HepG2 (cell line): ENCODE data around the gene CNP. TPM values are rescaled to one million over a fixed set of nuclear protein-coding genes. Genes with fewer than 3 reads are reported as not detected.

ENCODE experiments used
- AHR ChIP-seq: IDR thresholded peaks from 2 replicates; pipeline ENCODE4 v1.6.1; 2018; ENCODE audit warnings: missing genetic modification reagents, missing compliant biosample characterization
- DMAP1 ChIP-seq: IDR thresholded peaks from 2 replicates; pipeline ENCODE4 v1.6.1; 2016
- DPF2 ChIP-seq: sonication (generic); formaldehyde crosslinking; IDR thresholded peaks from 2 replicates; pipeline ENCODE4 v1.4.0; 2020; ENCODE audit warnings: mild to moderate bottlenecking, low read depth, missing genetic modification reagents, borderline replicate concordance
- FOXK1 ChIP-seq: sonication (generic); formaldehyde crosslinking; IDR thresholded peaks from 2 replicates; pipeline ENCODE4 v1.4.0; 2020; ENCODE audit warnings: low read depth, missing genetic modification reagents, borderline replicate concordance
- IRF2 ChIP-seq: IDR thresholded peaks from 2 replicates; pipeline ENCODE4 v1.6.1; 2018; ENCODE audit warnings: missing genetic modification reagents, missing compliant biosample characterization
- PAWR ChIP-seq: sonication (generic); formaldehyde crosslinking; IDR thresholded peaks from 2 replicates; pipeline ENCODE4 v1.4.0; 2020; ENCODE audit warnings: missing genetic modification reagents, mild to moderate bottlenecking, borderline replicate concordance
- PHB2 ChIP-seq: fragments of 450-650 bp; IDR thresholded peaks from 2 replicates; pipeline ENCODE4 v1.6.1; 2018; ENCODE audit not compliant: partially characterized antibody
- PHF8 ChIP-seq: sonication (generic); formaldehyde crosslinking; IDR thresholded peaks from 2 replicates; pipeline ENCODE4 v1.5.0; 2020; ENCODE audit warnings: missing genetic modification reagents
- SKI ChIP-seq: fragments of 450-650 bp; IDR thresholded peaks from one replicate; pipeline ENCODE4 v1.6.1; 2018; ENCODE audit warnings: mild to moderate bottlenecking; ENCODE audit not compliant: partially characterized antibody
- SMYD3 ChIP-seq: sonication (generic); formaldehyde crosslinking; IDR thresholded peaks from 2 replicates; pipeline ENCODE4 v1.8.1; 2023; ENCODE audit warnings: mild to moderate bottlenecking, missing genetic modification reagents
- SNAPC4 ChIP-seq: sonication (generic); formaldehyde crosslinking; IDR thresholded peaks from 2 replicates; pipeline ENCODE4 v1.4.0; 2020; ENCODE audit warnings: mild to moderate bottlenecking, missing genetic modification reagents
- SP2 ChIP-seq: sonication (generic); formaldehyde crosslinking; IDR thresholded peaks from 2 replicates; pipeline ENCODE4 v1.5.1; 2020; ENCODE audit warnings: mild to moderate bottlenecking, missing genetic modification reagents
- TBP ChIP-seq: sonication (generic); formaldehyde crosslinking; IDR thresholded peaks from 2 replicates; pipeline ENCODE4 v1.5.0; 2020; ENCODE audit warnings: missing genetic modification reagents
- TMF1 ChIP-seq: sonication (generic); formaldehyde crosslinking; IDR thresholded peaks from 2 replicates; pipeline ENCODE4 v1.8.1; 2022; ENCODE audit warnings: low read depth, missing genetic modification reagents
- ZFP82 ChIP-seq: sonication (generic); formaldehyde crosslinking; IDR thresholded peaks from 2 replicates; pipeline ENCODE4 v1.5.1; 2020; ENCODE audit warnings: mild to moderate bottlenecking, missing genetic modification reagents, borderline replicate concordance
- ZNF17 ChIP-seq: sonication (generic); formaldehyde crosslinking; IDR thresholded peaks from 2 replicates; pipeline ENCODE4 v1.5.0; 2020; ENCODE audit warnings: mild to moderate bottlenecking, missing genetic modification reagents
- ZNF260 ChIP-seq: sonication (generic); formaldehyde crosslinking; IDR thresholded peaks from 2 replicates; pipeline ENCODE4 v1.4.0; 2020; ENCODE audit warnings: missing genetic modification reagents, low read depth, mild to moderate bottlenecking, borderline replicate concordance
- ZNF274 ChIP-seq: sonication (generic); formaldehyde crosslinking; IDR thresholded peaks from 2 replicates; pipeline ENCODE4 v1.5.1; 2020; ENCODE audit warnings: mild to moderate bottlenecking, missing genetic modification reagents
- ZNF3 ChIP-seq: IDR thresholded peaks from 2 replicates; pipeline ENCODE4 v1.7.0; 2017; ENCODE audit warnings: inconsistent platforms
- ZNF331 ChIP-seq: sonication (generic); formaldehyde crosslinking; IDR thresholded peaks from 2 replicates; pipeline ENCODE4 v1.4.0; 2020; ENCODE audit warnings: missing genetic modification reagents
- ZNF501 ChIP-seq: sonication (generic); formaldehyde crosslinking; IDR thresholded peaks from 2 replicates; pipeline ENCODE4 v1.5.1; 2020; ENCODE audit warnings: mild to moderate bottlenecking, moderate library complexity, missing genetic modification reagents
- ZNF558 ChIP-seq: sonication (generic); formaldehyde crosslinking; IDR thresholded peaks from 2 replicates; pipeline ENCODE4 v1.9.0; 2022; ENCODE audit warnings: mild to moderate bottlenecking, missing genetic modification reagents, borderline replicate concordance
- ZNF660 ChIP-seq: sonication (generic); formaldehyde crosslinking; IDR thresholded peaks from 2 replicates; pipeline ENCODE4 v1.5.1; 2020; ENCODE audit warnings: mild to moderate bottlenecking, low read depth, missing genetic modification reagents, borderline replicate concordance
- ZNF773 ChIP-seq: sonication (generic); formaldehyde crosslinking; IDR thresholded peaks from 2 replicates; pipeline ENCODE4 v1.4.0; 2020; ENCODE audit warnings: missing genetic modification reagents, borderline replicate concordance
- ZSCAN12 ChIP-seq: sonication (generic); formaldehyde crosslinking; IDR thresholded peaks from 2 replicates; pipeline ENCODE4 v1.9.0; 2021; ENCODE audit warnings: mild to moderate bottlenecking, missing genetic modification reagents
- ZSCAN22 ChIP-seq: sonication (generic); formaldehyde crosslinking; IDR thresholded peaks from 2 replicates; pipeline ENCODE4 v1.4.0; 2020; ENCODE audit warnings: mild to moderate bottlenecking, missing genetic modification reagents
- polyA plus RNA-seq, 8 experiments: library from polyadenylated mRNA; depleted of rRNA in 3 of 8; stranded (reverse) in 7 of 8; unstranded in 1 of 8; fragments of >200 nt; fragmentation: Illumina TruSeq in 4 of 8; extraction: Trizol in 4 of 8; gene quantifications; 2 replicates each; pipeline versions ENCODE4 v1.2.1 to v1.2.3, GENCODE V29; 2011 to 2016; ENCODE audit warnings: low read depth in 4 of 8, missing spikeins in 1 of 8, mixed read lengths in 1 of 8; ENCODE audit not compliant: insufficient read depth in 1 of 8
- total RNA-seq, 5 experiments: library from RNA; depleted of rRNA; stranded (reverse); fragments of >200 nt; fragmentation: Illumina TruSeq; extraction: Trizol; gene quantifications; 2 replicates each; pipeline ENCODE4 v1.2.3, GENCODE V29; 2016; ENCODE audit warnings: low read depth in 1 of 5

CNP gene
- total and polyA plus RNA-seq, 2 of the 13 experiments (the other 11 are each of a cell fraction or from before 2014, with no cell fraction given), result 97.2 to 161 TPM

GRCh38 chr17:41918314-41919164, 48.1 kb upstream of the CNP start, which contains the start of gene ACLY (continued):
- TF ChIP-seq SNAPC4 (CRISPR knock-in tag) (peak; percentile 26; the same call in 1 of the 2 replicates), ZFP82 (peak; percentile 46; the same call in 1 of the 2 replicates), ZNF331 (CRISPR knock-in tag) (no peak), ZNF558 (CRISPR knock-in tag) (no peak), DMAP1 (CRISPR knock-in tag) (no peak), ZNF501 (CRISPR knock-in tag) (peak; percentile 89), ZNF3 (CRISPR knock-in tag) (no peak), ZNF260 (CRISPR knock-in tag) (0 out of 2 replicates have a peak, but pooled peaks have one; percentile 59), ZNF773 (CRISPR knock-in tag) (no peak), SKI (peak; percentile 6), SMYD3 (peak; percentile 65; the same call in 1 of the 2 replicates), ZSCAN12 (CRISPR knock-in tag) (no peak), ZNF660 (CRISPR knock-in tag) (no peak), FOXK1 (0 out of 2 replicates have a peak, but pooled peaks have one; percentile 52), PAWR (CRISPR knock-in tag) (0 out of 2 replicates have a peak, but pooled peaks have one; percentile 43), PHB2 (no peak), ZSCAN22 (CRISPR knock-in tag) (no peak), PHF8 (CRISPR knock-in tag) (peak; percentile 68), TBP (CRISPR knock-in tag) (no peak), AHR (CRISPR knock-in tag) (no peak), IRF2 (CRISPR knock-in tag) (peak; percentile 32; the same call in 1 of the 2 replicates), SP2 (CRISPR knock-in tag) (peak; percentile 88), TMF1 (CRISPR knock-in tag) (no peak), DPF2 (CRISPR knock-in tag) (no peak), ZNF274 (CRISPR knock-in tag) (no peak; the same call in none of the 2 replicates), ZNF17 (no peak)
